K562 (cell line): ENCODE measurements around the gene FLAD1. TPM values are rescaled to one million over a fixed set of nuclear protein-coding genes. Genes with fewer than 3 reads are reported as not detected.

Experiments
- BHLHE40 ChIP-seq: IDR thresholded peaks from 2 replicates; pipeline ENCODE4 v1.6.1; 2011; ENCODE audit warnings: low read length, improper control_type of control experiment
- HMGN3 ChIP-seq: IDR thresholded peaks from 2 replicates; pipeline ENCODE4 v1.6.1; 2011; ENCODE audit warnings: borderline replicate concordance, low read depth, mild to moderate bottlenecking, mixed read lengths, low read length; ENCODE audit not compliant: insufficient read length; ENCODE audit errors: extremely low read depth
- KLF6 ChIP-seq: fragments of 250-450 bp; sonication (Bioruptor Pico); IDR thresholded peaks from 2 replicates; pipeline ENCODE4 v1.4.0; 2020; ENCODE audit warnings: mild to moderate bottlenecking, moderate library complexity, borderline replicate concordance
- MBD2 ChIP-seq: sonication (generic); IDR thresholded peaks from 2 replicates; pipeline ENCODE4 v1.6.1; 2016; ENCODE audit warnings: low read depth, borderline replicate concordance
- MCM5 ChIP-seq: fragments of 450-650 bp; IDR thresholded peaks from 2 replicates; pipeline ENCODE4 v1.6.1; 2016; ENCODE audit warnings: low read depth
- RAD21 ChIP-seq, 2 experiments: fragments of 250-450 bp in 1 of 2; fragments of 450-650 bp in 1 of 2; sonication (Bioruptor Pico) in 1 of 2; formaldehyde crosslinking in 1 of 2; IDR thresholded peaks in 1 of 2; conservative IDR thresholded peaks in 1 of 2; 2 replicates each; pipeline versions ENCODE4 v1.4.0 to v1.8.0; 2020 to 2022; ENCODE audit warnings: mild to moderate bottlenecking in 2 of 2, moderate library complexity in 1 of 2
- RFX7 ChIP-seq: fragments of 250-450 bp; sonication (Bioruptor Pico); IDR thresholded peaks from 2 replicates; pipeline ENCODE4 v1.5.1; 2021; ENCODE audit warnings: mild to moderate bottlenecking
- RHOXF2B ChIP-seq: fragments of 250-450 bp; sonication (Bioruptor Pico); conservative IDR thresholded peaks from 2 replicates; pipeline ENCODE4 v1.5.1; 2021
- SUPT5H ChIP-seq: fragments of 450-650 bp; IDR thresholded peaks from 2 replicates; pipeline ENCODE4 v1.6.1; 2016
- TCFL5 ChIP-seq: fragments of 250-450 bp; sonication (Bioruptor Pico); conservative IDR thresholded peaks from 2 replicates; pipeline ENCODE4 v1.6.1; 2021; ENCODE audit warnings: mild to moderate bottlenecking, moderate library complexity, matching md5 sums
- XRCC5 ChIP-seq: fragments of 200-400 bp; formaldehyde crosslinking; IDR thresholded peaks from 2 replicates; pipeline ENCODE4 v1.6.1; 2017; ENCODE audit warnings: low read depth, mild to moderate bottlenecking, low read length
- polyA plus RNA-seq, 8 experiments: library from polyadenylated mRNA; depleted of rRNA in 4 of 8; stranded (reverse) in 5 of 8; unstranded in 3 of 8; fragments of >200 nt; fragmentation: Nextera tagmentation in 2 of 8; fragmentation: Illumina TruSeq in 1 of 8; extraction: Ambion mirVana in 2 of 8; extraction: Trizol in 1 of 8; gene quantifications; 2 replicates each; pipeline versions ENCODE4 v1.2.1 to v1.2.3, GENCODE V29; 2011 to 2014; ENCODE audit warnings: inconsistent platforms in 1 of 8, missing spikeins in 1 of 8
- total RNA-seq, 7 experiments: library from RNA; depleted of rRNA in 6 of 7; stranded (reverse); fragments of >200 nt in 6 of 7; fragmentation: Illumina TruSeq in 2 of 7; extraction: Trizol in 2 of 7; gene quantifications; 2 replicates each; pipeline versions ENCODE4 v1.2.1 to v1.2.3, GENCODE V29; 2011 to 2021; ENCODE audit warnings: low replicate concordance in 1 of 7
- TF ChIP-seq, protein P1 (sequence below), 2 experiments: fragments of 450-650 bp in 1 of 2; sonication (generic) in 1 of 2; formaldehyde crosslinking in 1 of 2; IDR thresholded peaks; 2 replicates each; pipeline versions ENCODE4 v1.7.1 to v1.9.0; 2016 to 2022; ENCODE audit warnings: inconsistent platforms in 1 of 2, mild to moderate bottlenecking in 1 of 2, missing genetic modification reagents in 1 of 2
- TF ChIP-seq, protein P2 (sequence below): fragments of 250-450 bp; sonication (Bioruptor Pico); IDR thresholded peaks from 2 replicates; pipeline ENCODE4 v1.9.0; 2021; ENCODE audit warnings: mild to moderate bottlenecking
- TF ChIP-seq, protein P3 (sequence below): fragments of 450-650 bp; formaldehyde crosslinking; IDR thresholded peaks from 2 replicates; pipeline ENCODE4 v1.4.0; 2020; ENCODE audit warnings: mild to moderate bottlenecking, moderate library complexity

The FLAD1 gene
- total and polyA plus RNA-seq, 9 of the 15 experiments (the other 6 are each of a cell fraction or from before 2014, with no cell fraction given), result 24.9 to 85.8 (median 67.0) TPM

DNA sequence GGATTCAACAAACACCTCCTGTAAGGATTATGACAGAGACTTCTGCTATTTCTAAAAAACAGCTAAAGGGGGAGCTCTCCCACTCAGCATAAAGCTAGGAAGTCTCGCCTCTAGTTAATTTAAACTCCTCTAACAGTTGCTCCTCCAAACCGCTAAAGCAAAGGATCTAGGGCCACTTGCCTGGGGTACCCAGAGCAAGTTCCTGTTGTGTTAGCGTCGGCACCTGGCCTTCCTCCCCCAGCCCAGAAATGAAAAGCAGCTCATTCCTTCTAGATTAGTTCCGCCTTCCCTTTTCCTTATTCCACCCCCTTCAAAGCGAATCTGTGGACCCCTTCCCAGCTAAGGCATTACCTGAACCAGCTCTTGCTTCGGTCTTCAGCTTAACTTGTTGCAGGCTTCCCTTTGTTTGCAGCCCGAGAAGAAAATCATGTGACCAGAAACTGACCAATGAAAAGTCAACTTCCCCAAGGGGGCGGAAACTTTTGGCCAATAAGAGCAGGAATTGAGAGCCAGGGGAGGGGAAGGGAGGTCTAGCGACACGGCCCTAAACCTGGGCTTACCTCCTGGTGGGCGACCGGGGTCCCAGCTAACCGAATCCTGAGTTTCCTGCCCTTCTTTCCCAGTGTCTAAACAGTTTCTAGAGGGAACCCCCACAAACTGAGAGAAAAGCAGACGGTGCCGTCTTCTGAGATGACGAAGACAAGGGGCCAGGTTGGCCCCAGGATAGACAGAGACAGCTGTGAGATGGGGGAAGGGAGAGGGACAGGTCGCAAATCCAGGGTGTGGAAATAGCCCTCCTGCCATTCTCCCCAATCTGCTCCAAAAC lies 27.2 kb upstream of the FLAD1 start, which contains the start of gene PBXIP1 (continued):
- TF ChIP-seq, protein P1, sequence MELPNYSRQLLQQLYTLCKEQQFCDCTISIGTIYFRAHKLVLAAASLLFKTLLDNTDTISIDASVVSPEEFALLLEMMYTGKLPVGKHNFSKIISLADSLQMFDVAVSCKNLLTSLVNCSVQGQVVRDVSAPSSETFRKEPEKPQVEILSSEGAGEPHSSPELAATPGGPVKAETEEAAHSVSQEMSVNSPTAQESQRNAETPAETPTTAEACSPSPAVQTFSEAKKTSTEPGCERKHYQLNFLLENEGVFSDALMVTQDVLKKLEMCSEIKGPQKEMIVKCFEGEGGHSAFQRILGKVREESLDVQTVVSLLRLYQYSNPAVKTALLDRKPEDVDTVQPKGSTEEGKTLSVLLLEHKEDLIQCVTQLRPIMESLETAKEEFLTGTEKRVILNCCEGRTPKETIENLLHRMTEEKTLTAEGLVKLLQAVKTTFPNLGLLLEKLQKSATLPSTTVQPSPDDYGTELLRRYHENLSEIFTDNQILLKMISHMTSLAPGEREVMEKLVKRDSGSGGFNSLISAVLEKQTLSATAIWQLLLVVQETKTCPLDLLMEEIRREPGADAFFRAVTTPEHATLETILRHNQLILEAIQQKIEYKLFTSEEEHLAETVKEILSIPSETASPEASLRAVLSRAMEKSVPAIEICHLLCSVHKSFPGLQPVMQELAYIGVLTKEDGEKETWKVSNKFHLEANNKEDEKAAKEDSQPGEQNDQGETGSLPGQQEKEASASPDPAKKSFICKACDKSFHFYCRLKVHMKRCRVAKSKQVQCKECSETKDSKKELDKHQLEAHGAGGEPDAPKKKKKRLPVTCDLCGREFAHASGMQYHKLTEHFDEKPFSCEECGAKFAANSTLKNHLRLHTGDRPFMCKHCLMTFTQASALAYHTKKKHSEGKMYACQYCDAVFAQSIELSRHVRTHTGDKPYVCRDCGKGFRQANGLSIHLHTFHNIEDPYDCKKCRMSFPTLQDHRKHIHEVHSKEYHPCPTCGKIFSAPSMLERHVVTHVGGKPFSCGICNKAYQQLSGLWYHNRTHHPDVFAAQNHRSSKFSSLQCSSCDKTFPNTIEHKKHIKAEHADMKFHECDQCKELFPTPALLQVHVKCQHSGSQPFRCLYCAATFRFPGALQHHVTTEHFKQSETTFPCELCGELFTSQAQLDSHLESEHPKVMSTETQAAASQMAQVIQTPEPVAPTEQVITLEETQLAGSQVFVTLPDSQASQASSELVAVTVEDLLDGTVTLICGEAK (IDR thresholded peaks at IDR 0.05), result no peak
- TF ChIP-seq, protein P1 (CRISPR knock-in tag; IDR thresholded peaks at IDR 0.05), result no peak
- TF ChIP-seq RAD21 (CRISPR knock-in tag; conservative IDR thresholded peaks at IDR 0.05 in 1 of 2, IDR thresholded peaks at IDR 0.05 in 1 of 2) (peak; percentile 23 to 40; a peak in 2 of 4 replicates), SUPT5H (no peak), HMGN3 (no peak), MCM5 (no peak), RFX7 (no peak), KLF6 (CRISPR knock-in tag) (no peak), RHOXF2B (CRISPR knock-in tag) (0 out of 2 replicates have a peak, but pooled peaks have one; percentile 42), MBD2 (peak; percentile 63; the same call in 1 of the 2 replicates), BHLHE40 (no peak), XRCC5 (0 out of 2 replicates have a peak, but pooled peaks have one; percentile 39), TCFL5 (CRISPR knock-in tag) (no peak)
- TF ChIP-seq, protein P2, sequence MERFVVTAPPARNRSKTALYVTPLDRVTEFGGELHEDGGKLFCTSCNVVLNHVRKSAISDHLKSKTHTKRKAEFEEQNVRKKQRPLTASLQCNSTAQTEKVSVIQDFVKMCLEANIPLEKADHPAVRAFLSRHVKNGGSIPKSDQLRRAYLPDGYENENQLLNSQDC (CRISPR knock-in tag), result no peak
- TF ChIP-seq, protein P3, sequence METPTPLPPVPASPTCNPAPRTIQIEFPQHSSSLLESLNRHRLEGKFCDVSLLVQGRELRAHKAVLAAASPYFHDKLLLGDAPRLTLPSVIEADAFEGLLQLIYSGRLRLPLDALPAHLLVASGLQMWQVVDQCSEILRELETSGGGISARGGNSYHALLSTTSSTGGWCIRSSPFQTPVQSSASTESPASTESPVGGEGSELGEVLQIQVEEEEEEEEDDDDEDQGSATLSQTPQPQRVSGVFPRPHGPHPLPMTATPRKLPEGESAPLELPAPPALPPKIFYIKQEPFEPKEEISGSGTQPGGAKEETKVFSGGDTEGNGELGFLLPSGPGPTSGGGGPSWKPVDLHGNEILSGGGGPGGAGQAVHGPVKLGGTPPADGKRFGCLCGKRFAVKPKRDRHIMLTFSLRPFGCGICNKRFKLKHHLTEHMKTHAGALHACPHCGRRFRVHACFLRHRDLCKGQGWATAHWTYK (CRISPR knock-in tag), result no peak
